NOMO-1 treated with dmso at 0.1 percent for 144 hours (cell line): Measurements from ENCODE around the gene DNAJC8.

Source experiments
- DNase-seq: peaks from one replicate; lab custom pipeline; 2025; ENCODE audit not compliant: unreplicated experiment; lab: John Stamatoyannopoulos, UW

Gene DNAJC8

GRCh38 chr1:28173151-28173979 is 59.5 kb downstream of the DNAJC8 start:
- no peak for DNase-seq

DNA sequence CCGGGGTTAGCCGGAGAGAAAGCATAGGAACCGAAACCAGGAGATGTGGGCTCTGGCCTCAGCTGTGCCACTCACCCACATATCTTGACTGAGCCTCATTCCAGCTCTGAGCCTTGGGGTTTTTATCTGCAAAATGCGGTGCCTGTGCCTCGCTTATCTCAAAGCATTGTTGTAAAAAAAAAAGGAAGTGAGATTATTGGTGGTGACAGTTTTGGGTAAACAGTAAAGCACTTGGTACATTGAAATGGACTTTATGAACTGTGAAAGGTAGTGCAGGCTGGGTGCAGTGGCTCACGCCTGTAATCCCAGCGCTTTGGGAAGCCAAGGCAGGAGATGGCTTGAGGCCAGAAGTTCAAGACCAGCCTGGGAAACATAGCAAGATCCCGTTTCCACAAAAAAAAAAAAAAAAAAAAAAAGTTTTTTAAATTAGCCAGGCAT is 60.1 kb downstream of the DNAJC8 start:
- peak; percentile 96 for DNase-seq

DNA sequence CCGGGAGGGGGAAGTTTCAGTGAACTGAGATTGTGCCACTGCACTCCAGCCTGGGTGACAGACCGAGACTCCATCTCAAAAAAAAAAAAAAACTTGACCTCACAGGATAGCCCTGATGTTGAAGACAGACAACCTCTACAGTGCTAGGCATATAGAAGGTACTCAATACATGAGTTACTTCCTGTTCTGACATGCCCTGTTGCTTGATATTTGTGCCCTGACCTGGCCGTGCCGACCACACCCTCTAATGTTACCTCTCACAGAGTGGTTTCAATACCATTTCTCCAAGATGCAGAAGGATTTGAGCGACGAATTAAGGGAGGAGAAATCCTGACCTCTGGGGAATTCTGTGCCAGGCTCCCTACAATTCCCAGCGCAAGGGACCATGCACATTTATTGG is 61.6 kb downstream of the DNAJC8 start:
- no peak for DNase-seq

DNA sequence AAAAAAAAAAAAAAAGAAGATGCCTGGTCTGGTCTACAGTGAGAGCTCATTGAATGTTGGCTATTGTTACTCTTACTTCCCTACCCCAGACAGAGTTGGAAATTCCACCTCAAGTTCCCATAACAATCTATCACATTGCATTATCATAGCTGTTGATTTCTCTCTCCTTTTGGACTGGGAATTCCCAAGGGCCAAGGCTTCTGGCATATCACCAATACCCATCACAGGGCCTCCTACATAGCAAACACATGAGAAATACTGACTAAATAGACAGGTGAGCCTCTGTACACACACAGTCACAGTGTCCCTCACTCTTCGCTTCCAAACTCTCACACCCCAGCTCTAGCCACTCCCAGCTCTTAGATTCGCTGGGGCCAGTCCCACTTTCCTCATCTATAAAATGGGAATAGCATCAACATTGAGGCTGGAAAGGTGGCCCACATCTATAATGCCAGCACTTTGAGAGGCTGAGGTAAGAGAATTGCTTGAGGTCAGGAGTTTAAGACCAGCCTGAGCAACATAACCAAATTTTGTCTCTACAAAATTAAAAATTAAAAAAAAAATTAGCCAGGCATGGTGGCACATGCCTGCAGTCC is 62.7 kb downstream of the DNAJC8 start:
- DNase-seq: no peak

GRCh38 chr1:28163496-28164161 is 69.2 kb downstream of the DNAJC8 start:
- DNase-seq: no peak

DNA sequence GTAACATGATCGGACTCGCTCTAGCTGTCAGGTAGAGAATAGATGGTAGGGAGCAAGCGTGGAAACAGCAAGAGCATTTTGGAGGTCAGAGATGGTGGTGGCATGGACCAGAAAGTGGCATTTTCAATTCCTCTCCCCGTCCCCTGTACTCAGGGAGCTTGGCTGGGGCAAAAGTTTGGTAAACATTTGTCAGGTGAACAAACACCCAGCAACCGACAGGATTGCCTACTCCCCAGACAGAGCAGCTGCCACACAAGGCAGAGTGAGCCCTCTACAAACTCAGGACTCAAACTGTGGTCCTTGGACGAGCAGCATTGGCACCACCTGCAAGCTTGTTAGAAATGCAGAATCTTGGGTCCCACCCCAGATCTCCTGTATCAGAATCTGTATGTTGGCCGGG is 70.7 kb downstream of the DNAJC8 start:
- DNase-seq: no peak

- no peak for DNase-seq
These were observed 71.1 kb downstream of the DNAJC8 start for GRCh38 chr1:28161751-28162150.

DNA sequence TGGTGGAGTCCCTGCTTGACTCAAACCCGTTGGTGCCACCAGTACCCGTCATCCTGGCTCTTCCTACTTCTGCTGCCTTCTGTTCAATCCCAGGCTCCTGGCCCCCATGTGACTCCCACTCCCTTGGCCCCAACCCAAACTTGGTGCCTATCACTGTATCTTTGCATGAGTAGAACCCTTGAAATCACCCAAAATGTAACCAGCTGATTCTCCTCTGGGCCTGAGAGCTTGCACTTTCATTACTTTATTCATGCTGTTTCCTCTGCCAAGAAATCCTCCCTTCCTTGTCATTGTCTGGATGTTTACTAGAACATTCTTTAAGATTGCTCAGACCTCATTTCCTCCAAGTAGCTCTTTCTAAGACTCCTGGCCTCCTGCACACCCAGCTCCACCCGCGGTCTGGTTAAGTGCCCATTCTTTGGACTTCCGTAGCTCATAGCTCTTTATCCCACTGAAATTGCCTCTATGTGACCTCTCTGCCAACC is 72.0 kb downstream of the DNAJC8 start:
- DNase-seq: no peak

- DNase-seq: peak; percentile 32
These were observed 73.1 kb downstream of the DNAJC8 start for GRCh38 chr1:28159680-28160079.

DNA sequence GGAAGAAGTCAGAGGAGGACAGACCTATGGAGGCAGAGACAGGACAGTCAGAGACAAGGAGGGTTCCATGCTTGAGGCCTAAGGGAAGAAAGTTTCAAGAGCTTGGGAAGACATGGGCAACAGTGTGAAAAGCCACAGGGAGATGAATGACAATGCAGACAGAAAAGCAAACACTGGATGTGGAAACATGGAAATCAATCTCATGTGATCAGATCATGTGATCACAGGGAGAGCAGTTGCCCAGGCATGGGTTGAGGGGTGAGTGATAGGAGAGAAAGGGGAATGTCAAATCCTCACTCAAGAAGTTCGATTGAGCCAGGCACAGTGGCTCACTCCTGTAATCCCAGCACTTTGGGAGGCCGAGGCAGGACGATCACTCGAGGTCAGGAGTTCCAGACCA is 73.6 kb downstream of the DNAJC8 start:
- DNase-seq: no peak

- DNase-seq: no peak
These were observed 74.9 kb downstream of the DNAJC8 start for GRCh38 chr1:28157894-28158293.

- DNase-seq: no peak
These were observed 76.0 kb downstream of the DNAJC8 start for GRCh38 chr1:28156821-28157220.

DNA sequence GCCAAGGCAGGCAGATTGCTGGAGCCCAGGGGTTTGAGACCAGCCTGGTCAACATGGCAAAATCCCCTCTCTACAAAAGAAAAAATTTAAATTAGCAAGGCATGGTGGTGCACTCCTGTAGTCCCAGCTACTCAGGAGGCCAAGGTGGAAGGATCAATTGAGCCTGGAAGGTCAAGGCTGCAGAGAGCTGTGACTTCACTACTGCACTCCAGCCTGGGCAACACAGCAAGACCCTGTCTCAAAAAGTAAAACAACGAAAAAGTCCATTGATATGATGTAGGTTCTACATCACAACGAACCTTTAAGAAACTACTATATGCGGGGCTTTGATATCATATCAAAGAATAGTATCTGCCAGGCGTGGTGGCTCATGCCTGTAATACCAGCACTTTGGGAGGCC is 77.2 kb downstream of the DNAJC8 start:
- no peak for DNase-seq

DNA sequence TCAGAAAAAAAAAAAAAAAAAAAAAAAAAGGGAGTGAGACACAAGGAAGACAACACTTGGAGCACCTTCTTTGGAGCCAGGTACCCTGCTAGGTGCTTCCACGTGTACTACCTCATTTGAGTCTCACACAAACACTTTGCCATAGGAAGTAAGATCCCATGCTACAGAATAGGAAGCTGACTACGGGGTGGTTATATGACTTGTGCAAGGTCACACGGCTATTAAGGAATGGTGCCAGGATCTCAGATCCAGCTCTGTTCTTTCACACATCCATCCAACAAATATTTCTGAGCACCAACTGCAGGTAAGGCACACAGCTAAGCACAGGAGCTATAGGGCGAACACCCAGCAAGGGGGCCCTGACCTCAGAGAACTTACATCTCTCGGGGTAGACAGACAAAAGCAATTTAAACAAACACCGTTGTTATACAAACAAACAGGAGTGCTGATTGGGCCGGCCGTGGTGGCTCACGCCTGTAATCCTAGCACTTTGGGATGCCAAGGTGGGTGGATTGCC is 78.7 kb downstream of the DNAJC8 start:
- no peak for DNase-seq
